ENCODE measurements around the gene CHRNA4.

- TF ChIP-seq CTCF (conservative IDR thresholded peaks at IDR 0.05) (no peak), ZFX (IDR thresholded peaks at IDR 0.05) (no peak)
Observed at GRCh38 chr20:63348828-63349515, 12.2 kb downstream of the CHRNA4 start.

Data from C4-2B (cell line).